Muscle of leg (tissue), 11 donors: ENCODE results near the gene OVOL1. TPM values are rescaled to one million over a fixed set of nuclear protein-coding genes. Genes with fewer than 3 reads are reported as not detected.

Experiments
- DNase-seq: peaks from one replicate; pipeline ENCODE4 v3.0.0; 2013
- H3K27ac ChIP-seq: one replicate; pipeline ENCODE4 v1.5.1; 2013; ENCODE audit warnings: mild to moderate bottlenecking, low read length, control low read depth
- H3K27me3 ChIP-seq: one replicate; pipeline ENCODE4 v1.6.1; 2013; ENCODE audit warnings: low read length; ENCODE audit not compliant: control insufficient read depth, insufficient read depth
- H3K36me3 ChIP-seq: one replicate; pipeline ENCODE4 v1.6.1; 2013; ENCODE audit warnings: low read length; ENCODE audit not compliant: control insufficient read depth, insufficient read depth
- H3K4me1 ChIP-seq: one replicate; pipeline ENCODE4 v1.6.1; 2013; ENCODE audit warnings: low read length; ENCODE audit not compliant: control insufficient read depth, insufficient read depth
- H3K4me3 ChIP-seq: one replicate; pipeline ENCODE4 v1.5.1; 2013; ENCODE audit warnings: low read length, control low read depth
- H3K9me3 ChIP-seq: replicated peaks from 2 replicates; pipeline ENCODE4 v1.6.1; 2013; ENCODE audit warnings: low read depth, low read length; ENCODE audit not compliant: control insufficient read depth
- WGBS: methylation state at CpG from one replicate; pipeline ENCODE4 v1.1.5; 2013; ENCODE audit warnings: missing lambda C conversion rate; ENCODE audit not compliant: insufficient coverage; 5-methylcytosine and 5-hydroxymethylcytosine counted together
- polyA plus RNA-seq, 8 donors: library from polyadenylated mRNA; unstranded; fragments of 120-200 nt; gene quantifications; one replicate each; pipeline versions ENCODE4 v1.2.1 to v1.2.3, GENCODE V29; 2013; ENCODE audit warnings: inconsistent platforms in 1 of 8, low replicate concordance in 1 of 8; ENCODE audit not compliant: insufficient read length in 8 of 8, insufficient read depth in 1 of 8
- total RNA-seq: library from RNA; stranded (reverse); fragments of 120-200 nt; gene quantifications from one replicate; pipeline ENCODE4 v1.2.4, GENCODE V29; 2013

Gene OVOL1
- total and polyA plus RNA-seq, 9 donors, result 0.32 to 1.7 (median 0.41) TPM; not detected in 6

GRCh38 chr11:65782816-65783228, 4.0 kb upstream of the OVOL1 start:
- peaks cover 23% of the 10 kb centered on the region for H3K4me1 ChIP-seq
- WGBS, result 85% methylated on average over 7 of the region's 9 CpGs

GRCh38 chr11:65785319-65786007, 1.4 kb upstream of the OVOL1 start:
- Histone ChIP-seq H3K4me3 (no peak overlapping the region), H3K27me3 (peaks cover 87% of the 10 kb centered on the region), H3K9me3 (no peaks in the 10 kb centered on the region), H3K4me1 (peaks cover 18% of the 10 kb centered on the region), H3K36me3 (no peaks in the 10 kb centered on the region), H3K27ac (no peak overlapping the region)
- DNase-seq, result no peak
- 47% methylated on average over 5 of the region's 8 CpGs for WGBS

More at GRCh38 chr11:65782816-65783228, 4.0 kb upstream of the OVOL1 start:
- H3K9me3 ChIP-seq, result no peaks in the 10 kb centered on the region
- peaks cover 8% of the 10 kb centered on the region for H3K36me3 ChIP-seq
- no peak overlapping the region for H3K4me3 ChIP-seq
- no peak for DNase-seq
- H3K27ac ChIP-seq, result no peak overlapping the region
- H3K27me3 ChIP-seq, result peaks cover 65% of the 10 kb centered on the region

- no peak overlapping the region for H3K4me3 ChIP-seq
- peaks cover 18% of the 10 kb centered on the region for H3K4me1 ChIP-seq
- DNase-seq, result no peak
- 9% methylated on average over 60 of the region's 74 CpGs for WGBS
- no peaks in the 10 kb centered on the region for H3K36me3 ChIP-seq
- H3K27me3 ChIP-seq, result peaks cover 94% of the 10 kb centered on the region
- H3K9me3 ChIP-seq, result no peaks in the 10 kb centered on the region
- H3K27ac ChIP-seq, result no peak overlapping the region
These were observed 666 bp upstream of the OVOL1 start for GRCh38 chr11:65786008-65786785.

GRCh38 chr11:65787649-65788622, 1.1 kb downstream of the OVOL1 start:
- H3K27ac ChIP-seq, result no peak overlapping the region
- no peak overlapping the region for H3K4me3 ChIP-seq
- no peaks in the 10 kb centered on the region for H3K36me3 ChIP-seq
- no peak for DNase-seq
- H3K4me1 ChIP-seq, result peaks cover 12% of the 10 kb centered on the region
- no peaks in the 10 kb centered on the region for H3K9me3 ChIP-seq
- H3K27me3 ChIP-seq, result peaks cover 90% of the 10 kb centered on the region
- WGBS, result 1% methylated on average over 31 of the region's 64 CpGs

GRCh38 chr11:65788821-65789220, 2.0 kb downstream of the OVOL1 start:
- Histone ChIP-seq H3K27ac (no peak overlapping the region), H3K9me3 (no peaks in the 10 kb centered on the region), H3K27me3 (peaks cover 91% of the 10 kb centered on the region), H3K4me1 (peaks cover 12% of the 10 kb centered on the region), H3K4me3 (no peak overlapping the region), H3K36me3 (no peaks in the 10 kb centered on the region)
- DNase-seq, result no peak
- no CpG with 5 or more reads among the region's 6 CpGs for WGBS

GRCh38 chr11:65789230-65790103, 2.6 kb downstream of the OVOL1 start:
- Histone ChIP-seq H3K4me3 (no peak overlapping the region), H3K4me1 (peaks cover 12% of the 10 kb centered on the region), H3K9me3 (no peaks in the 10 kb centered on the region), H3K27me3 (peaks cover 86% of the 10 kb centered on the region), H3K27ac (no peak overlapping the region), H3K36me3 (no peaks in the 10 kb centered on the region)
- DNase-seq, result no peak
- 76% methylated on average over 5 of the region's 14 CpGs for WGBS

GRCh38 chr11:65790104-65790901, 3.4 kb downstream of the OVOL1 start:
- no peak overlapping the region for H3K27ac ChIP-seq
- no peak overlapping the region for H3K4me3 ChIP-seq
- WGBS, result 77% methylated on average over 12 of the region's 13 CpGs
- no peak for DNase-seq
- H3K9me3 ChIP-seq, result no peaks in the 10 kb centered on the region
- peaks cover 80% of the 10 kb centered on the region for H3K27me3 ChIP-seq
- no peaks in the 10 kb centered on the region for H3K36me3 ChIP-seq
- peaks cover 12% of the 10 kb centered on the region for H3K4me1 ChIP-seq

GRCh38 chr11:65790902-65791650, 4.2 kb downstream of the OVOL1 start:
- WGBS, result 85% methylated on average over 18 of the region's 18 CpGs
- peaks cover 75% of the 10 kb centered on the region for H3K27me3 ChIP-seq
- no peak overlapping the region for H3K4me3 ChIP-seq
- H3K4me1 ChIP-seq, result peaks cover 12% of the 10 kb centered on the region
- H3K36me3 ChIP-seq, result no peaks in the 10 kb centered on the region
- DNase-seq, result no peak
- H3K9me3 ChIP-seq, result no peaks in the 10 kb centered on the region
- H3K27ac ChIP-seq, result no peak overlapping the region
